Measurements from ENCODE around the gene GFRA1.

GFRA1 gene

GRCh38 chr10:116241085-116241484 is 31.9 kb downstream of the GFRA1 start:
- DNase-seq (ENCODE audit: low spot score): no peak

- DNase-seq (ENCODE audit: low spot score): no peak
These were observed 32.7 kb downstream of the GFRA1 start for GRCh38 chr10:116240157-116240950.

- no peak for DNase-seq (ENCODE audit: low spot score)
These were observed 33.8 kb downstream of the GFRA1 start for GRCh38 chr10:116239229-116239628.

GRCh38 chr10:116237970-116238369 is 35.0 kb downstream of the GFRA1 start:
- DNase-seq (ENCODE audit: low spot score): no peak

GRCh38 chr10:116237260-116237659 is 35.7 kb downstream of the GFRA1 start:
- no peak for DNase-seq (ENCODE audit: low spot score)

- no peak for DNase-seq (ENCODE audit: low spot score)
These were observed 39.8 kb downstream of the GFRA1 start for GRCh38 chr10:116233230-116233629.

GRCh38 chr10:116232613-116233012 is 40.4 kb downstream of the GFRA1 start:
- no peak for DNase-seq (ENCODE audit: low spot score)

- no peak for DNase-seq (ENCODE audit: low spot score)
These were observed 46.2 kb downstream of the GFRA1 start for GRCh38 chr10:116226766-116227165.

GRCh38 chr10:116226053-116226452 is 47.0 kb downstream of the GFRA1 start:
- DNase-seq (ENCODE audit: low spot score): no peak

GRCh38 chr10:116223289-116223688 is 49.7 kb downstream of the GFRA1 start:
- no peak for DNase-seq (ENCODE audit: low spot score)

GRCh38 chr10:116221053-116221452 is 52.0 kb downstream of the GFRA1 start:
- no peak for DNase-seq (ENCODE audit: low spot score)

GRCh38 chr10:116216676-116217075 is 56.3 kb downstream of the GFRA1 start:
- no peak for DNase-seq (ENCODE audit: low spot score)

- no peak for DNase-seq (ENCODE audit: low spot score)
These were observed 57.4 kb downstream of the GFRA1 start for GRCh38 chr10:116215651-116216050.

- no peak for DNase-seq (ENCODE audit: low spot score)
These were observed 61.3 kb downstream of the GFRA1 start for GRCh38 chr10:116211682-116212081.

GRCh38 chr10:116210588-116211346 is 62.2 kb downstream of the GFRA1 start:
- no peak for DNase-seq (ENCODE audit: low spot score)

- DNase-seq (ENCODE audit: low spot score): no peak
These were observed 63.2 kb downstream of the GFRA1 start for GRCh38 chr10:116209781-116210180.

GRCh38 chr10:116208956-116209567 is 63.9 kb downstream of the GFRA1 start:
- DNase-seq (ENCODE audit: low spot score): no peak

- no peak for DNase-seq (ENCODE audit: low spot score)
These were observed 65.3 kb downstream of the GFRA1 start for GRCh38 chr10:116207690-116208089.

- DNase-seq (ENCODE audit: low spot score): no peak
These were observed 69.3 kb downstream of the GFRA1 start for GRCh38 chr10:116203661-116204060.

- no peak for DNase-seq (ENCODE audit: low spot score)
These were observed 71.2 kb downstream of the GFRA1 start for GRCh38 chr10:116201670-116202430.

GRCh38 chr10:116201011-116201410 is 72.0 kb downstream of the GFRA1 start:
- DNase-seq (ENCODE audit: low spot score): no peak

GRCh38 chr10:116198676-116199035 is 74.3 kb downstream of the GFRA1 start:
- no peak for DNase-seq (ENCODE audit: low spot score)
